ENCODE measurements around the gene ZNF207. TPM values are rescaled to one million over a fixed set of nuclear protein-coding genes. Genes with fewer than 3 reads are reported as not detected.

The ZNF207 gene
- total and polyA plus RNA-seq, 8 donors = 46.8 to 800 (median 118) TPM

- Histone ChIP-seq H3K27me3 (no peaks in the 10 kb centered on the region), H3K4me3 (no peak overlapping the region), H3K36me3 (peaks cover 0 to 10% (median 0%) of the 10 kb centered on the region in 4 donors), H3K4me1 (no peaks in the 10 kb centered on the region), H3K27ac (no peak overlapping the region), H3K9me3 (peaks cover 0 to 13% (median 10%) of the 10 kb centered on the region in 4 donors)
- DNase-seq = no peak
- TF ChIP-seq EP300 (IDR thresholded peaks at IDR 0.05) = no peak
- TF ChIP-seq, protein P1, sequence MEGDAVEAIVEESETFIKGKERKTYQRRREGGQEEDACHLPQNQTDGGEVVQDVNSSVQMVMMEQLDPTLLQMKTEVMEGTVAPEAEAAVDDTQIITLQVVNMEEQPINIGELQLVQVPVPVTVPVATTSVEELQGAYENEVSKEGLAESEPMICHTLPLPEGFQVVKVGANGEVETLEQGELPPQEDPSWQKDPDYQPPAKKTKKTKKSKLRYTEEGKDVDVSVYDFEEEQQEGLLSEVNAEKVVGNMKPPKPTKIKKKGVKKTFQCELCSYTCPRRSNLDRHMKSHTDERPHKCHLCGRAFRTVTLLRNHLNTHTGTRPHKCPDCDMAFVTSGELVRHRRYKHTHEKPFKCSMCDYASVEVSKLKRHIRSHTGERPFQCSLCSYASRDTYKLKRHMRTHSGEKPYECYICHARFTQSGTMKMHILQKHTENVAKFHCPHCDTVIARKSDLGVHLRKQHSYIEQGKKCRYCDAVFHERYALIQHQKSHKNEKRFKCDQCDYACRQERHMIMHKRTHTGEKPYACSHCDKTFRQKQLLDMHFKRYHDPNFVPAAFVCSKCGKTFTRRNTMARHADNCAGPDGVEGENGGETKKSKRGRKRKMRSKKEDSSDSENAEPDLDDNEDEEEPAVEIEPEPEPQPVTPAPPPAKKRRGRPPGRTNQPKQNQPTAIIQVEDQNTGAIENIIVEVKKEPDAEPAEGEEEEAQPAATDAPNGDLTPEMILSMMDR (IDR thresholded peaks at IDR 0.05) = no peak
- no peak for TF ChIP-seq POLR2A (IDR thresholded peaks at IDR 0.05)
- TF ChIP-seq POLR2AphosphoS5 (IDR thresholded peaks at IDR 0.05) = no peak
- 75 to 82% (median 77%) methylated on average over 4 of the region's 4 CpGs for WGBS, 5 donors
- intact Hi-C loops (cut with DNase I; ENCODE audit: low total_unique reads) = no loop called here
Measured at GRCh38 chr17:32426894-32427293, 76.9 kb downstream of the ZNF207 start.

DNA sequence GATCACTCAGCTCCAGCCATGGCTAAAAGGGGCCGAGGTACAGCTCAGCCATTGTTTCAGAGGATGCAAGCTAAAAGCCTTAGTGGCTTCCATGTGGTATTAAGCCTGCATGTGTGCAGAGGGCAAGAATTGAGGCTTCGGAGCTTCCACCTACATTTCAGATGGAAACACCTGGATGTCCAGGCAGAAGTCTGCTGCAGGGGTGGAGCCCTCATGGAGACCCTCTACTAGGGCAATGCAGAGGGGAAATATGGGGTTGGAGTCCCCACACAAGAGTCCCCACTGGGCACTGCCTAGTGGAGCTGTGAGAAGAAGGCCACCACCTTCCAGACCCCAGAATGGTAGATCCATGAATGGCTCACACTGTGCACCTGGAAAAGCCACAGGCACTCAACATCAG is 79.6 kb downstream of the ZNF207 start:
- Histone ChIP-seq H3K27ac (no peak overlapping the region), H3K36me3 (peaks cover 0 to 10% (median 0%) of the 10 kb centered on the region in 4 donors), H3K27me3 (no peaks in the 10 kb centered on the region), H3K4me3 (no peak overlapping the region), H3K4me1 (no peaks in the 10 kb centered on the region), H3K9me3 (peaks cover 0 to 13% (median 10%) of the 10 kb centered on the region in 4 donors)
- DNase-seq = no peak
- WGBS, 5 donors = 92 to 97% (median 93%) methylated on average over 2 of the region's 2 CpGs
- no peak for TF ChIP-seq POLR2A (IDR thresholded peaks at IDR 0.05)
- TF ChIP-seq EP300 (IDR thresholded peaks at IDR 0.05) = no peak
- TF ChIP-seq POLR2AphosphoS5 (IDR thresholded peaks at IDR 0.05) = no peak
- TF ChIP-seq, protein P1 (IDR thresholded peaks at IDR 0.05) = no peak
- intact Hi-C loops (cut with DNase I; ENCODE audit: low total_unique reads) = no loop called here

Small RNA genes lying within 50 kb of the gene (small RNA-seq; reads per million reads assigned to genes)
- gene AC005899.6 = 0 reads per million in 4 donors

Other genes starting within 250 kb of the ZNF207 start
- gene RHOT1, start 207.7 kb upstream of the ZNF207 start, total RNA-seq = 100 to 1,000 TPM in 1 of 5 donors, 10 to 100 TPM in 3, 1 to 10 TPM in 1; 7.0 to 219 (median 80.0) TPM
- gene RHOT1, start 207.7 kb upstream of the ZNF207 start, polyA plus RNA-seq = 10 to 100 TPM; 28.0 to 41.5 (median 32.5) TPM
- gene RHBDL3, start 84.3 kb upstream of the ZNF207 start, total RNA-seq = 10 to 100 TPM in 1 of 5 donors, 1 to 10 TPM in 2, not detected in 2; 2.0 to 15.2 (median 8.0) TPM
- 1 to 10 TPM in 1 of 3 donors, under 1 TPM in 2; 0.31 to 1.5 (median 0.88) TPM for gene RHBDL3, start 84.3 kb upstream of the ZNF207 start, polyA plus RNA-seq
- gene C17orf75, start 8.0 kb upstream of the ZNF207 start, total RNA-seq = 10 to 100 TPM in 4 of 5 donors, 1 to 10 TPM in 1; 7.5 to 48.0 (median 26.8) TPM
- 10 to 100 TPM; 11.0 to 14.1 (median 11.2) TPM for gene C17orf75, start 8.0 kb upstream of the ZNF207 start, polyA plus RNA-seq
- 100 to 1,000 TPM in 1 of 5 donors, 10 to 100 TPM in 4; 21.0 to 131 (median 36.5) TPM for gene PSMD11, start 94.4 kb downstream of the ZNF207 start, total RNA-seq
- gene PSMD11, start 94.4 kb downstream of the ZNF207 start, polyA plus RNA-seq = 10 to 100 TPM; 29.6 to 30.4 (median 30.1) TPM
- gene CDK5R1, start 136.8 kb downstream of the ZNF207 start, total RNA-seq = 1 to 10 TPM in 3 of 5 donors, under 1 TPM in 1, not detected in 1; 0.45 to 2.6 (median 1.9) TPM
- gene CDK5R1, start 136.8 kb downstream of the ZNF207 start, polyA plus RNA-seq = 1 to 10 TPM in 1 of 3 donors, under 1 TPM in 1, not detected in 1; 0.37 to 1.9 TPM

Measured in stomach (tissue), 9 donors.